Fibroblast of mammary gland (primary cell): Measurements from ENCODE around the gene ROBO2.

ENCODE experiments used
- DNase-seq: peaks from one replicate; pipeline ENCODE4 v3.0.0-alpha.2; 2010; ENCODE audit warnings: low read depth
- H3K4me3 ChIP-seq: 2 replicates; pipeline ENCODE4 v1.5.1; 2011; ENCODE audit warnings: low read depth, mild to moderate bottlenecking, low read length, moderate library complexity; ENCODE audit not compliant: control insufficient read depth
- TF ChIP-seq, protein P1 (sequence below): conservative IDR thresholded peaks from 2 replicates; pipeline ENCODE4 v1.5.1; 2011; ENCODE audit warnings: low read depth, low read length, inconsistent platforms; ENCODE audit not compliant: control insufficient read depth, insufficient read depth

ROBO2 gene

DNA sequence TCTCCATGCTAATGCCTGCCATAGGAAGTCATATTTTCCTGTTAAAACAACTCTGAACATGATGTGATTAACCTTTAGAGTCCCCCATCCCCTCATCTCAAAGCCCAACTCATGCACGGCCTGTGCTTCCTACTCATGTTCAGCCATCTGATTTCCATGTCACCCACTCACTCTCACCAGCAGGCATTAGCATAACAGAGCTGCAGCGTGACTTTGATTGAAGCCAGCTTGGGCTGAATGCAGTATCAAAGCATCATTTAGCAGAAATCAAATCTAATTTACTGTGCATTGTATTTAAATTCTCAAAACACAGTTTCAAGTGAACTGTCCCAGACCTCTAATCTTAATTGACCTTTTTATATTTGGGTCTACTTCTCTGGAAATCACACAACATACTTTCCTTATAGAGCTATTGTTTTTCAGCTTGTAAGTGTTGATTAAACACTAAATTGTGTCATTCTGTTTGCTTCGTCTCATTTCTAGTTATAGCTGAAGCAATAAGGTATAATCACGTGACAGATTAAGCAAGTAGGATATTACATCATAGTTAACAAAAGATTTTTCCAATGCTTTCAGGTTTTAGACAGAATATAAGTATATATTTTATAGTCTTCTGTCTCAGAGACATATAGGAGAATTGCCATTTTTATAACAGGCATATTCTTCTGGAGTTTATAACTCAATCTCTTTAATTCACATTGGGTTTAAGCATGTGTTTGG is 501.5 kb downstream of the ROBO2 start:
- TF ChIP-seq, protein P1, sequence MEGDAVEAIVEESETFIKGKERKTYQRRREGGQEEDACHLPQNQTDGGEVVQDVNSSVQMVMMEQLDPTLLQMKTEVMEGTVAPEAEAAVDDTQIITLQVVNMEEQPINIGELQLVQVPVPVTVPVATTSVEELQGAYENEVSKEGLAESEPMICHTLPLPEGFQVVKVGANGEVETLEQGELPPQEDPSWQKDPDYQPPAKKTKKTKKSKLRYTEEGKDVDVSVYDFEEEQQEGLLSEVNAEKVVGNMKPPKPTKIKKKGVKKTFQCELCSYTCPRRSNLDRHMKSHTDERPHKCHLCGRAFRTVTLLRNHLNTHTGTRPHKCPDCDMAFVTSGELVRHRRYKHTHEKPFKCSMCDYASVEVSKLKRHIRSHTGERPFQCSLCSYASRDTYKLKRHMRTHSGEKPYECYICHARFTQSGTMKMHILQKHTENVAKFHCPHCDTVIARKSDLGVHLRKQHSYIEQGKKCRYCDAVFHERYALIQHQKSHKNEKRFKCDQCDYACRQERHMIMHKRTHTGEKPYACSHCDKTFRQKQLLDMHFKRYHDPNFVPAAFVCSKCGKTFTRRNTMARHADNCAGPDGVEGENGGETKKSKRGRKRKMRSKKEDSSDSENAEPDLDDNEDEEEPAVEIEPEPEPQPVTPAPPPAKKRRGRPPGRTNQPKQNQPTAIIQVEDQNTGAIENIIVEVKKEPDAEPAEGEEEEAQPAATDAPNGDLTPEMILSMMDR: no peak
- no peak overlapping the region for H3K4me3 ChIP-seq
- no peak for DNase-seq

DNA sequence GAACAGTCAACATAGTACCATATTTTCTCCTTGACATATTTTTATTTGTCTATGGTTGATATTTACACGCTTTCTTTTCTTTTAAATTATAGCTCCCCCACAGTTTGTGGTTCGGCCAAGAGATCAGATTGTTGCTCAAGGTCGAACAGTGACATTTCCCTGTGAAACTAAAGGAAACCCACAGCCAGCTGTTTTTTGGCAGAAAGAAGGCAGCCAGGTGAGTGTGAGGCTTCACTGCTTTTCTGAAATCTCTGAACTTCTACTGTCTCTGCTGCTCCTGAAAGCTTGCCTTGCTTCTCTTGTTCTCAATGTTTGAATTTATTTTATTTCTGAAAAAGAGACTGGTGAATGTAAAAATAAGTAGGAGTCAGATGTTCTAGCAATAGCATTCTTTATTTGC is 506.3 kb downstream of the ROBO2 start:
- TF ChIP-seq, protein P1: no peak
- no peak for DNase-seq
- no peak overlapping the region for H3K4me3 ChIP-seq

DNA sequence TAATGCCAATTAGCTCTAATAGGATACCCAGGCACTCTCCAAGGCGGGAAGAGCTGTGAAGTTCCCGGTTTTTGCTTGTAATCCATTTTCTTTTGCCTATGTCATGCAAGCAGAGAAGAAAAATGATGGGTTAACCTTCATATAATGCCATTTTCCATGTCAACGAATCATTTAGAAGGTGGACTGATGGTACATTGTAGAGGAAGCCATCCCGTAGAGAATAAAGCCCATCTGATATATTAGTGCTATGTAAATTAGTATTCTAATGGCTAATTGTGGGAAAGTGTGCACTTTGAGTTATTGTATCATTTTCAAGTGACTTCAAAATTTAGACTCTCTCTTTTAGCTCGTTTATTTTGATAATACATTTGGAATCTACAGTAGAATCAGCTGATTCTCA is 509.1 kb downstream of the ROBO2 start:
- TF ChIP-seq, protein P1: no peak
- H3K4me3 ChIP-seq: no peak overlapping the region
- DNase-seq: no peak

DNA sequence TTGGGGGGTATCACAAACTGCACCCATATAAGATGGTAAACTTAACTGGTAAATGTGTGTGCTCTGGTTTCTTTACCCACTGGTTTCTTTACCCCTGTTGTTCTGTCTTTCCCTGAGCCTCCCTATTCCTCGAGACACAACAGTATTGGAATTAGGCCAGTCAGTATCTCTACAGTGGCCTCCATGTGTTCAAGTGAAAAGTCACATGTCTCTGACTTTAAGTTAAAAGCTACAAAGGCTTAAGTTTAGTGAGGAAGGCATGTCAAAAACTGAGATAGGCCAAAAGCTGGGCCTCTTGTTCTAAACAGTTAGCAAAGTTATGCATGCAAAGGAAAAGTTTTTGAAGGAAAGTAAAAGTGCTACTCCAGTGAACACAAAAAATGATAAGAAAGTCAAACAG is 513.3 kb downstream of the ROBO2 start:
- no peak overlapping the region for H3K4me3 ChIP-seq
- TF ChIP-seq, protein P1: no peak
- no peak for DNase-seq

DNA sequence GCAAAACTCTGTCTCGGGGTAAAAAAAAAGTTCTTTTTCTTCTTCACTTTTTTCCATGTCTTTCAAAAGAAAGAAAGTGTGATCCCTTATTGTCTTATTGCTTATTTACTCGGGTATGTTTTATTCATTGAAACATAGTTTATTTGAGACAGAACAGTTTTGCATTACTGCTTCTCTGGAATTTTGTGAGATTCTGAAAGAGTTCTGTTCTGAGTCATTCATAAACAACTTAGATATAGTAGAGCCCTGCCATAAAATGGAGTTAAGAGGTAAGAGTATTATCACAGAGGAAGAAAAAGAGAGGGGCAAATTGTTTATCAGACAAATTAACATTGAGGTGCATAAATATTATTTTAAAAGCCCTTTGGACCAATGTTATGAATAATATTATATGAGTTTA is 522.2 kb downstream of the ROBO2 start:
- DNase-seq: no peak
- TF ChIP-seq, protein P1: no peak
- no peak overlapping the region for H3K4me3 ChIP-seq

DNA sequence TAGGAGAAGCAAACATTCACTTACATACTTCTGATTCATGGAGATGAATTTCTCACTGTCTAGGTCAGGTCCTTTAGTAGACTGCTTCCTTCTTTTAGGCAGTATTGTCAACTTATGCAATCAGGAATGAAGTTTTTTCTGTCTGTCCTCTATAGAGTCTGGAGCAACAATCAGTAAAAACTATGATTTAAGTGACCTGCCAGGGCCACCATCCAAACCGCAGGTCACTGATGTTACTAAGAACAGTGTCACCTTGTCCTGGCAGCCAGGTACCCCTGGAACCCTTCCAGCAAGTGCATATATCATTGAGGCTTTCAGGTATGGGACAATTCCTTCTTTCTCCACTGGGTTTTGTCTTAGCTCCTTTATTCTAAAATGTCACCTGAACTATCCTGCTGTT is 523.1 kb downstream of the ROBO2 start:
- no peak overlapping the region for H3K4me3 ChIP-seq
- no peak for DNase-seq
- TF ChIP-seq, protein P1: no peak

DNA sequence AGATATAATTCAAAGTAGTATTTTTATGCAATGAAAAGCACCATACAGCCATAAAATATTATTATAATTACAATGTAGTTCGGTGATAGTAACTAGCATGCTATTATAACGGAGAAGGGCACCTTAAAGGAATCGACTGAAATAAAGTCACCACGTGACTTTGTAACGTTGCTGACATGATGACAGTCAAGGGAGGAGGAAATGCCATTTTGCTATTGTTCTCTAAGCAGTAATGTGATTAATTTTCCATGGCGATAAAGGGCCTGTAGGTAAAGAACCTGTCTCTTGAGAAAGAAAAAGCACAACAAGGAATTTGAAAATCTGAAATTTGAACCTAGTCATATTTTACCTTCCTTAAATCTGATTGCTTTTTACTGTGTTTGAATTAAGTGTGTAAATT is 526.2 kb downstream of the ROBO2 start:
- TF ChIP-seq, protein P1: no peak
- H3K4me3 ChIP-seq: no peak overlapping the region
- DNase-seq: no peak
